Measurements from ENCODE around the gene RET.

- no peak for TF ChIP-seq CTCF (IDR thresholded peaks at IDR 0.05)
- TF ChIP-seq POLR2AphosphoS5 (IDR thresholded peaks at IDR 0.05): no peak
- no peak for TF ChIP-seq POLR2A (IDR thresholded peaks at IDR 0.05)
- TF ChIP-seq EP300 (IDR thresholded peaks at IDR 0.05): no peak
These were observed 32.9 kb downstream of the RET start for GRCh38 chr10:43109671-43110249.
